Left hindlimb (tissue), 1 donor: Measurements from ENCODE around the gene NOC4L.
A peak's percentile ranks its signal among the peaks of the same experiment; 100 is the strongest.
"Not testable (repeated sequence)": the region's sequence is repeated elsewhere in the genome, so short reads cannot be mapped to it uniquely, and the experiment has no call there.

Experiments
- DNase-seq: peaks from one replicate; pipeline ENCODE4 v3.0.0-alpha.2; 2018

NOC4L gene

DNA sequence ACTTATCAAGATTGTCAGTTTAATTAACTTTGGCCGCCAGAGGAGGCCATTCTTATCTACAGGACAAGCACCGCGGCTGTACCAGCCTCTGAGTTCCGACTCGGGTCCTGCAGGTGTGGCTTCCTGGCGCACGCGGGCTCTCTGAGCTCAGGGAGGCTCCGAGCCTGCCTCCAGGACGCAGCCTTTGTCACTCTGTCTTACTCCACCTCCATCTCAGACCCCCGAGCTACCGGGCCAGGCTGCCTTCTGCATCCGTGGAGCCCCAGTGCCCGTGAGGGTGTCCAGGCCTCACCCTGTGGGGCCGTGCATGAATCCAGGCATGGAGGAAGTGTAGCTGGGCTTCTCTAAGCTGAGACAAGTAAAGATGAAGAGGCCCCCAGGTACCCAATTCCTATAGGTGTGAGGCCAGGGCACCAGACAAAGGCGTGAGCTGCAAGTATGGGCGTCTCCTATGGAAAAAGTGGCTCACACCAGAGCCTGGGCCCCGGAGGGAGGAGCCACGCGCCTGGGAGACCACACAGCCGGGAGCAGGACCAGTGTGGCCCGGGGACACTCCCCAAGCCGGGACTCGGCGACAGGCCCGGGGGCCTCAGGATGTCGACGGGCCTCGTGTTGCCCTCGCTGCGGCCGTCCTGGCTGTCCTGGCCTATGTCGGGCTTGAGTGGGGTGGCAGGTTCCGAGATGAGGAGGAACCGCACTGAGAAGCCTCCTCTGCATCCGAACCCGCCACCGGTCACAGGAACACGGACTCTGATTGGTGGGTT, 42.8 kb downstream of the NOC4L start:
- DNase-seq = no peak

GRCh38 chr12:132187646-132188450, 43.6 kb downstream of the NOC4L start:
- DNase-seq = no peak

DNA sequence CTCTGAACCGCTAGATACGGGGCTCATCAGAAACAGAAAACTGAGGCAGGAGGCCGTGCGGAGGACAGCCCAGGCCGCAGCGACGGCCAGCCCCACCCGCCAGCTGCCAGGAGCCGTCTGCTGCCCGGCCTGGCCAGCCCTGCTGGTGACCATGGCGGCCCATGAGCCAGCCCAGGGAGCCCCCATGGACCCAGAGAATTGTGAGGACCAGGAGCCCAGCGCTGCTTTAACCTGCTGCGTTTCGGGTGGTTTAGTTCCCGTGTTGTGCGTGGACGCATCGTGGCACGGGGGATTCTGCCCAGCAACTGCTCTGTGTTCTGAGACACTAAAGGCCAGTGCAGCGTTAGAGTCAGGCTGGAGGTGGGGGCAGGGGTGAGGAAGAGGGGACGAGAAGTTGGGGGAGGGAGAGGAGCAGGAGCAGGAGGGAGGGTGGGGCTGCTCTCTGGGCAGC, 44.2 kb downstream of the NOC4L start:
- no peak for DNase-seq

- DNase-seq = no peak
Observed at GRCh38 chr12:132188916-132189325, 44.7 kb downstream of the NOC4L start.

GRCh38 chr12:132189378-132190011, 45.2 kb downstream of the NOC4L start:
- DNase-seq = peak; percentile 84

- no peak for DNase-seq
Observed at GRCh38 chr12:132190012-132190755, 45.9 kb downstream of the NOC4L start.

DNA sequence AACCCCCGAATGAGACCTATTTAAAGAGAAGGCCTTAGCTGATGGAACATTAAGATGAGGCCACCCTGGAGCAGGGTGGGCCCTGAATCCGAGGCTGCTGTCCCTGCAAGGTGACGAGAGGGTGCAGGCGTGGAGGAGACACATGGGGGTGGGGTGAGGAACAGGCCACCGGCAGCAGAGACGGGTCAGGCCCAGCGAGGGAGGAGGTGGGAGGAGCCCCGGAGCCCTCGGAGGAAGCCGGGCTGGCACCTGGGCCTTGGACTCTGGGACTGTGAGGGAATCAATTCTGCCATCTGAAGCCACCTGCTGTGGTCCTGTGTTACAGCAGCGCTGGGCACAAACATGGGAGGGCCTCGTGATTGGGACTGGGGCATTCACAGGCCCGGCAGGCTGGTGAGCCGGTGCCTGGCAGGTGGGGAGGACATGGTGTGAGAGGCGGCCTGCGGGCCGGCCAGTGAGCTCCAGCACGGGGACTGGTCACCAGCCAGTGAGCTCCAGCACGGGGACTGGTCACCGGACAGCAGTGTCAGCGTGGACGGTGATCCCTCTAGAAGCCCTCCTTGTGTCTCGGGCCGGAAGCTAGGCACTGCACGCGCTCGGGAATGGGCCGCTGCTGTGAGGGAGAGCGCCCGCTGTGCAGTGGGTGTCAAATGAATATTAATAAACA, 46.7 kb downstream of the NOC4L start:
- no peak for DNase-seq

DNA sequence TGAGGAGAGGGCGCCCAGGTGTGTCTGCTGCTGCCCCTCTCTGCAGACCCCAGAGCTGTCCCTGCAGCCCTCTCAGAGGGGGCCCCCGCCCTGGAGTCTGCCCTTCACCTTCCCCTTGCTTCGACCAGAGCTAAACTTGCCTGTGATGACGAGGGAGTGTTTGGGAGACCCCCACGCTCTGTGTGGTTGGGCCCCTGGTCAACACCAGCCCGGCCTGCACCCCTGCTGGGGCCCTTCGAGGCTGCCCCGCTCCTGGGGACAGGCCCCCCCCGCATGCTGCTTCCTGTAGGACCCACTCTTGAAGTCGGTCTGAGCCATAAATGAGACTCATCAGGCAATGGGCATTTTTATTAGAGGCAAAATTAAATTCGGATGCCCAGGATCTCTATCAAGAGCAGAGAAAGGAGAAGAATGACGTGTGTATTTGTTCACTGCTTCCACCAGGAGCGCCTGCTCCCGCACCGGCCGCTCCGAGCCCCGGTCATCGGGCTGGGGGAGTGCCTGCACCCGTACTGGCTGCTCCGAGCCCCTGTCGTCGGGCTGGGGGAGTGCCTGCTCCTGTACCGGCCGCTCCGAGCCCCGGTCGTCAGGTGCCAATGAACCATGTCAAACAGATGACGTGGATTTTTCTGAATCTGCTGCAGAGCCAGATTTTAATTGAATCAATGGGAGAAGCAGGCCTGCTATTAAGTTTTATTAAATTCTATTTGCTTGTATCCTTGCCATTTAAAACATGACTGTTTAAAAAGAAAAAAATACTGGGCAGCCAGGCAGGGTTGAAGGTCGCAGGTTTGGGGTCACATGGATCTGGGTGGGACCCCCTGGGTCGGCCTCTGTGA, 47.7 kb downstream of the NOC4L start:
- DNase-seq = no peak

DNA sequence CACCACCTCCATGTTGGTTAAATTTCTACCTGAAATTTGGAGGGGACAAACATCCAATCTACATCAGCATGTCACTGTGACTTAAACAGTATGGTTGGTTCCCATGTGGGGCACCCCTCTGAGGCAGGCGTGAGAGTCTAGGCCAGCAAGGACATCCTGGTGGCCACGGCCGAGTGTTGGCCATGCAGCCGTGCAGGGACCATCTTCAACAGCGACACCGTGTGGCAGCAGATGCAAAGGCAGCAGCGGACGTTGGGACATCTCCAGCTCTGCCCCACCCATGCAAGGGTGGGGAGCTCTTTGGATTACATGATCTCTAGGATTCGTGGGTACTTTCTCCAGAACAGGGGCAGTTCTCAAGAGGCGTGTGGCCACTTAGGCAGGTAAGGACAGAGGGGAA, 49.8 kb downstream of the NOC4L start:
- DNase-seq = no peak

- no peak for DNase-seq
Observed at GRCh38 chr12:132194556-132194955, 50.3 kb downstream of the NOC4L start.

GRCh38 chr12:132195242-132195641, 51.0 kb downstream of the NOC4L start:
- not testable (repeated sequence) for DNase-seq

GRCh38 chr12:132196038-132196872, 52.0 kb downstream of the NOC4L start:
- no peak for DNase-seq

- no peak for DNase-seq
Observed at GRCh38 chr12:132196873-132197390, 52.7 kb downstream of the NOC4L start.

- peak; percentile 61 for DNase-seq
Observed at GRCh38 chr12:132197581-132198354, 53.5 kb downstream of the NOC4L start.

DNA sequence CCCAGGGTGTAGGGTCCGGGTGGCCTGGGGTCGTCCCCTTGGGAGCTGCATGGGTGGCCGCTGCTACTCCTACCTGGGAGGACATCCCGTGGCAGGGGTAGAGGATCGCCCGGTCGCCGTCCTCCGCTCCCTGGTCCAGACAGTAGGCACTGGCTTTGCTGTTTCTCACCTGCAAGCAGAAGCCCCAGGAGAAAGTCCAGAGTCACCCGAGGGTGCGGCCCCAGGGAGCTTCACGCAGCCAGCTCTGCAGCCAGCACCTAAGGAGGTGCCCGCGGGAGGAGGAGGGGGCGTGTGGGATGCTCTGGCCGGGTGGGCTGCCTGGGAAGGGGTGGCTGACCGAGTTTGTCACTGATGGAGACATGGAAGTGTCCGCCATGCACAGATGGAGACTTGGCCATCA, 54.8 kb downstream of the NOC4L start:
- DNase-seq = no peak

- no peak for DNase-seq
Observed at GRCh38 chr12:132199526-132200319, 55.5 kb downstream of the NOC4L start.

DNA sequence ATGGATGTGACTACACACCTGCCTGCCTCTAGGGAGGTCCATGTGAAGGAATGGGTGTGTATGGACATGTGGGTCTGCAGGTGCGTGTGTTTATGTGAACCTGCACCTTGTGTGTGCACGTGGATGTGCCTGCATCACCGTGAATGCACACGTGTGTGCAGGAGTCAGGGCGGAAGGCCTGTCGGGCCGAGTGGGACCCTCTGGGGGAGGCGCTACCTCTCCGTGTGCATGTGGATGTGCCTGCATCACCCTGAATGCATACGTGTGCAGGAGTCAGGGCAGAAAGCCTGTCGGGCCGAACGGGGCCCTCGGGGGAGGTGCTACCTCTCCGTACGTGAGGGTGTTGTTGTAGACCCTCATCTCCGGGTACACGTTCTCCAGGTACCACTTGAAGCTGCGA, 56.5 kb downstream of the NOC4L start:
- DNase-seq = no peak

- no peak for DNase-seq
Observed at GRCh38 chr12:132201391-132202120, 57.3 kb downstream of the NOC4L start.
